ENCODE data around the gene PSPN. TPM values are rescaled to one million over a fixed set of nuclear protein-coding genes. Genes with fewer than 3 reads are reported as not detected.

The PSPN gene
- total and polyA plus RNA-seq, 9 of the 15 experiments (the other 6 are each of a cell fraction or from before 2014, with no cell fraction given), result 0.21 to 1.1 (median 0.58) TPM

DNA sequence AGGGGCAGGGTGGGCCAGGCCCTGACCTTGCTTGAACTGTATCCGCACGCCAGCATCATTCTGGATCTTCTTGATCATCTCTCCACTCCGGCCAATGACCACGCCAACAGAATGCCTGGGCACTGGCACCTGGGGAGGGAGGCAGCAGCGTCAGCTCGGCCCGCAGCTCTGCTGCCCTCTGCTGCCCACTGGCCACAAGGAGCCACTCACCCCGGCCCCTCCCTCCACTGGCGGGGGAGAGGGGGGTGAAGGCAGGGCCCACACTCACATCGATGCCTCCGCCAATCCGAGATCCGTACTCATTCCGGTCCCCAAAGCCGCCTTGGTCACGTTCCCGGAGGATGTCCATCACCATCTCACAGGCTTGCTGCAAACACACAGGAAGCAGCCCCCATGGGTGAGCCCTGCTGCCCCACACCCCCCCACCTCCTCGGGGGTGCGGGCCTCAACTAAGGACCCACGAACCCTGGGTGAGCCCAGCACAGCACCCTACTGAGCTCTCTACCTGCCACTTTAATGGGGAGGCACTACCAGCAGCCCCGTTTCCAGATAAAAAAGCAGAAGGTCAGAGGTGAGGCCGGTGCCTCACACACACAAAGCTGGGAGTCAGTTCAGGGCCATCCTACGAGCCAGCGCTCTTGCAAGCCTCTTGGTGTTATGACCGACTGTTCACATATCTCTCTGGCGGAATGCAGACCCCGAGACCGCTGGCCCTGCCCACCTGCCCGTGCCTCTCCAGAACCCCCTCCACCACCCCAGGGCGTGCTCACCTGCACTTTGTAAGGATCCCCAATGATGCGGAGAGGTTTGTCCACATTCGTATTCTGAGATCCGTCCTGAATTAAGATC is 42.2 kb upstream of the PSPN start (continued):
- TF ChIP-seq ETV1 (tag; conservative IDR thresholded peaks at IDR 0.05; ENCODE audit: low read depth), result no peak
- TF ChIP-seq RBM22 (IDR thresholded peaks at IDR 0.05; ENCODE audit: low read depth, low read length, poor library complexity, severe bottlenecking), result peak; percentile 92

- no peak for FAIRE-seq
- in situ Hi-C loops (cut with MboI), result no loop called here
These were observed 41.1 kb upstream of the PSPN start for GRCh38 chr19:6416658-6417405.

More at GRCh38 chr19:6416658-6417405, 41.1 kb upstream of the PSPN start:
- no TSS peak for BruUV-seq (replicated peaks)
- peaks cover 0 to 62% of the 10 kb centered on the region in 2 experiments; a peak in 2 of 5 replicates for H3K4me1 ChIP-seq (replicated peaks in 1 of 2; ENCODE audit: control insufficient read depth in 2 of 2, insufficient read depth in 2 of 2, low read length in 2 of 2)
- POLR2A ChIA-PET, result no interaction called here
- WGBS (ENCODE audit: insufficient coverage, low coverage, missing lambda C conversion rate), result 96% methylated on average over 26 of the region's 29 CpGs
- ATAC-seq (no peak), DNase-seq (ENCODE audit: extremely low read depth in 1 of 4, low spot score in 3 of 4) (no peak)
- peaks cover 34% of the 10 kb centered on the region for H4K20me1 ChIP-seq (replicated peaks; ENCODE audit: control insufficient read depth, insufficient read depth, low read length)
- H3K9ac ChIP-seq (ENCODE audit: insufficient read depth in 1 of 2, low read depth in 2 of 2, low read length in 2 of 2), result no peak overlapping the region
- TF ChIP-seq TARDBP (IDR thresholded peaks at IDR 0.05) (no peak), NR3C1 (CRISPR knock-in tag; IDR thresholded peaks at IDR 0.05) (no peak), RBFOX2 (IDR thresholded peaks at IDR 0.05; ENCODE audit: low read depth, low read length) (peak; percentile 34), POLR2G (IDR thresholded peaks at IDR 0.05; ENCODE audit: low read depth, low read length) (peak; percentile 49)
- H3K4me3 ChIP-seq, result no peak overlapping the region
- CTCF ChIA-PET (ENCODE audit: low intra/inter-chr PET ratio), result no interaction called here
- no peak overlapping the region for H3K27ac ChIP-seq (ENCODE audit: extremely low read depth, low read depth, low read length)
- no peaks in the 10 kb centered on the region for H3K9me1 ChIP-seq (ENCODE audit: control insufficient read depth, insufficient read depth, low read length)
- H2AFZ ChIP-seq (ENCODE audit: low read depth, low read length), result no peak overlapping the region
- no peak overlapping the region for H3K4me2 ChIP-seq (ENCODE audit: insufficient read depth, low read length)
- no peaks in the 10 kb centered on the region for H3K27me3 ChIP-seq (ENCODE audit: control insufficient read depth in 2 of 2, insufficient read depth in 2 of 2, low read length in 2 of 2)
- H3K79me2 ChIP-seq (ENCODE audit: control insufficient read depth, insufficient read depth, low read length), result peaks cover 32% of the 10 kb centered on the region
- no peaks in the 10 kb centered on the region for H3K9me3 ChIP-seq (replicated peaks; ENCODE audit: control insufficient read depth, insufficient read depth, low read depth, low read length)
- H3K36me3 ChIP-seq (ENCODE audit: control insufficient read depth, insufficient read depth, low read length), result peaks cover 85% of the 10 kb centered on the region
- intact Hi-C loops (cut with micrococcal nuclease), result no loop called here
